Hepatocyte (in vitro differentiated cells): ENCODE results near the gene RPS6KA2. TPM values are rescaled to one million over a fixed set of nuclear protein-coding genes. Genes with fewer than 3 reads are reported as not detected.

ENCODE experiments used
- DNase-seq: peaks from one replicate; pipeline ENCODE4 v3.0.0-alpha.2; 2016; ENCODE audit warnings: low spot score
- H2AFZ ChIP-seq: fragments of 200-600 bp; sonication (generic); 2 replicates; pipeline ENCODE4 v1.6.0; 2016; ENCODE audit warnings: antibody characterized with exemption, mild to moderate bottlenecking
- H3K27ac ChIP-seq: fragments of 200-600 bp; sonication (generic); 2 replicates; pipeline ENCODE4 v1.5.1; 2016; ENCODE audit warnings: mild to moderate bottlenecking
- H3K27me3 ChIP-seq: fragments of 200-600 bp; sonication (generic); 2 replicates; pipeline ENCODE4 v1.6.1; 2016
- H3K36me3 ChIP-seq: fragments of 200-600 bp; sonication (generic); replicated peaks from 2 replicates; pipeline ENCODE4 v1.5.1; 2016; ENCODE audit warnings: low read depth; ENCODE audit not compliant: insufficient read depth
- H3K4me1 ChIP-seq: fragments of 200-600 bp; sonication (generic); 2 replicates; pipeline ENCODE4 v1.5.1; 2016; ENCODE audit warnings: mild to moderate bottlenecking, moderate library complexity; ENCODE audit not compliant: insufficient read depth
- H3K4me2 ChIP-seq: fragments of 200-600 bp; sonication (generic); 2 replicates; pipeline ENCODE4 v1.6.0; 2016
- H3K4me3 ChIP-seq: fragments of 200-600 bp; sonication (generic); 2 replicates; pipeline ENCODE4 v1.5.1; 2016; ENCODE audit warnings: mild to moderate bottlenecking
- H3K79me2 ChIP-seq: fragments of 200-600 bp; sonication (generic); 2 replicates; pipeline ENCODE4 v1.6.0; 2017; ENCODE audit warnings: mild to moderate bottlenecking
- H3K9me2 ChIP-seq: fragments of 200-600 bp; sonication (generic); replicated peaks from 2 replicates; pipeline ENCODE4 v1.6.0; 2017; ENCODE audit warnings: mild to moderate bottlenecking; ENCODE audit not compliant: insufficient read depth
- H3K9me3 ChIP-seq: fragments of 200-600 bp; sonication (generic); 2 replicates; pipeline ENCODE4 v1.5.1; 2016; ENCODE audit warnings: low read depth, mild to moderate bottlenecking
- H4K20me1 ChIP-seq: fragments of 200-600 bp; sonication (generic); 2 replicates; pipeline ENCODE4 v1.6.0; 2016; ENCODE audit warnings: mild to moderate bottlenecking; ENCODE audit not compliant: insufficient read depth, poor library complexity, severe bottlenecking
- EZH2 ChIP-seq: fragments of 200-600 bp; sonication (generic); IDR thresholded peaks from 2 replicates; pipeline ENCODE4 v1.6.1; 2016; ENCODE audit warnings: antibody characterized with exemption, mild to moderate bottlenecking, borderline replicate concordance
- EZH2phosphoT487 ChIP-seq: fragments of 200-600 bp; sonication (generic); IDR thresholded peaks from one replicate; pipeline ENCODE4 v1.6.1; 2018; ENCODE audit warnings: antibody characterized with exemption, mild to moderate bottlenecking, low read depth, moderate library complexity; ENCODE audit not compliant: unreplicated experiment, severe bottlenecking
- WGBS: methylation state at CpG from one replicate; pipeline ENCODE4 v1.1.6; 2016; ENCODE audit warnings: low lambda C conversion rate; ENCODE audit errors: missing lambda C conversion rate; 5-methylcytosine and 5-hydroxymethylcytosine counted together
- polyA plus RNA-seq: library from polyadenylated mRNA; unstranded; fragments of >200 nt; fragmentation: Nextera tagmentation; extraction: Ambion mirVana; gene quantifications from 2 replicates; pipeline ENCODE4 v1.2.1, GENCODE V29; 2016
- total RNA-seq: library from RNA; depleted of rRNA; stranded (reverse); fragments of >200 nt; gene quantifications from 2 replicates; pipeline ENCODE4 v1.2.3, GENCODE V29; 2014
- TF ChIP-seq, protein P1 (sequence below): fragments of 200-600 bp; sonication (generic); IDR thresholded peaks from 2 replicates; pipeline ENCODE4 v1.5.1; 2016; ENCODE audit warnings: antibody characterized with exemption, mild to moderate bottlenecking; ENCODE audit not compliant: poor library complexity

RPS6KA2 gene
- total and polyA plus RNA-seq, 2 experiments from 2014 or later = 27.7 to 29.2 TPM

GRCh38 chr6:166435574-166435973 lies 191.5 kb downstream of the RPS6KA2 start:
- no peaks in the 10 kb centered on the region for H3K79me2 ChIP-seq
- no peaks in the 10 kb centered on the region for H3K27me3 ChIP-seq
- H3K9me2 ChIP-seq = no peaks in the 10 kb centered on the region
- H3K36me3 ChIP-seq = no peaks in the 10 kb centered on the region
- H2AFZ ChIP-seq = no peak overlapping the region
- no peaks in the 10 kb centered on the region for H3K4me1 ChIP-seq
- DNase-seq = no peak
- 75% methylated on average over 10 of the region's 10 CpGs for WGBS
- H3K27ac ChIP-seq = no peak overlapping the region
- H3K4me2 ChIP-seq = no peak overlapping the region
- TF ChIP-seq, protein P1, sequence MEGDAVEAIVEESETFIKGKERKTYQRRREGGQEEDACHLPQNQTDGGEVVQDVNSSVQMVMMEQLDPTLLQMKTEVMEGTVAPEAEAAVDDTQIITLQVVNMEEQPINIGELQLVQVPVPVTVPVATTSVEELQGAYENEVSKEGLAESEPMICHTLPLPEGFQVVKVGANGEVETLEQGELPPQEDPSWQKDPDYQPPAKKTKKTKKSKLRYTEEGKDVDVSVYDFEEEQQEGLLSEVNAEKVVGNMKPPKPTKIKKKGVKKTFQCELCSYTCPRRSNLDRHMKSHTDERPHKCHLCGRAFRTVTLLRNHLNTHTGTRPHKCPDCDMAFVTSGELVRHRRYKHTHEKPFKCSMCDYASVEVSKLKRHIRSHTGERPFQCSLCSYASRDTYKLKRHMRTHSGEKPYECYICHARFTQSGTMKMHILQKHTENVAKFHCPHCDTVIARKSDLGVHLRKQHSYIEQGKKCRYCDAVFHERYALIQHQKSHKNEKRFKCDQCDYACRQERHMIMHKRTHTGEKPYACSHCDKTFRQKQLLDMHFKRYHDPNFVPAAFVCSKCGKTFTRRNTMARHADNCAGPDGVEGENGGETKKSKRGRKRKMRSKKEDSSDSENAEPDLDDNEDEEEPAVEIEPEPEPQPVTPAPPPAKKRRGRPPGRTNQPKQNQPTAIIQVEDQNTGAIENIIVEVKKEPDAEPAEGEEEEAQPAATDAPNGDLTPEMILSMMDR = no peak
- TF ChIP-seq EZH2phosphoT487 (no peak), EZH2 (no peak)
- H3K4me3 ChIP-seq = no peak overlapping the region
- H3K9me3 ChIP-seq = no peaks in the 10 kb centered on the region
- no peaks in the 10 kb centered on the region for H4K20me1 ChIP-seq

DNA sequence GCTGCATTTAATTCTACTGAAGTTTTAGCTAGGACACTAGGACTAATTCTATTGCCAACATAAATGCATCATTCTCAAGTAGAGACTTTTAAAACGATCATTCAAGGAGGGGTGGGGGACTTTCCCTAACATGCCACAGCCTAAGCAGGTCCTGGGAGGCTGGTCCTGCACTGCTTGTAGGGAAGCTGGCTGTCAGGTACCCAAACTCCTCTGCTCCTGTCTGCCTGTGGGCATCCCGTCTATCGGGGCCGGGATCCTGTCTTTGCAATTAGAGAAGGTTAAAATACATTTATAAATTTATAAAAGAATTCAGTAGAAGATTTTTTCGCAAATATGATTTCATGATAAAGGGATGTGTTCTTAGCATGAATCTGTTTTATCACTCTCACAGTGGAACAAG lies 192.7 kb downstream of the RPS6KA2 start:
- no peak overlapping the region for H2AFZ ChIP-seq

GRCh38 chr6:166433096-166433495 lies 194.0 kb downstream of the RPS6KA2 start:
- 96% methylated on average over 10 of the region's 10 CpGs for WGBS

More for the DNA sequence above, 192.7 kb downstream of the RPS6KA2 start:
- H3K27ac ChIP-seq = no peak overlapping the region
- H3K4me2 ChIP-seq = no peak overlapping the region
- no peaks in the 10 kb centered on the region for H3K9me2 ChIP-seq
- H4K20me1 ChIP-seq = no peaks in the 10 kb centered on the region
- H3K27me3 ChIP-seq = no peaks in the 10 kb centered on the region
- TF ChIP-seq, protein P1 = no peak
- TF ChIP-seq EZH2 (no peak), EZH2phosphoT487 (no peak)
- no peaks in the 10 kb centered on the region for H3K9me3 ChIP-seq
- WGBS = 94% methylated on average over 5 of the region's 5 CpGs
- no peaks in the 10 kb centered on the region for H3K36me3 ChIP-seq
- no peak for DNase-seq
- H3K4me1 ChIP-seq = no peaks in the 10 kb centered on the region
- no peak overlapping the region for H3K4me3 ChIP-seq
- no peaks in the 10 kb centered on the region for H3K79me2 ChIP-seq

More at GRCh38 chr6:166433096-166433495, 194.0 kb downstream of the RPS6KA2 start:
- no peak for DNase-seq
- Histone ChIP-seq H3K4me1 (no peaks in the 10 kb centered on the region), H3K9me2 (no peaks in the 10 kb centered on the region), H2AFZ (no peak overlapping the region), H3K27me3 (no peaks in the 10 kb centered on the region), H3K79me2 (no peaks in the 10 kb centered on the region), H3K36me3 (no peaks in the 10 kb centered on the region), H3K9me3 (no peaks in the 10 kb centered on the region), H3K4me3 (no peak overlapping the region), H4K20me1 (no peaks in the 10 kb centered on the region), H3K27ac (no peak overlapping the region), H3K4me2 (no peak overlapping the region)
- TF ChIP-seq EZH2 = no peak
- TF ChIP-seq, protein P1 = no peak
- no peak for TF ChIP-seq EZH2phosphoT487
